HG02642 (cell line): ENCODE results near the gene MYOF.

Experiments
- ATAC-seq: cut with Tn5 transposase; IDR thresholded peaks from one replicate; pipeline ENCODE4 v1.9.1; 2021; ENCODE audit warnings: mild to moderate bottlenecking; ENCODE audit not compliant: unreplicated experiment, poor library complexity

The MYOF gene, protein sequence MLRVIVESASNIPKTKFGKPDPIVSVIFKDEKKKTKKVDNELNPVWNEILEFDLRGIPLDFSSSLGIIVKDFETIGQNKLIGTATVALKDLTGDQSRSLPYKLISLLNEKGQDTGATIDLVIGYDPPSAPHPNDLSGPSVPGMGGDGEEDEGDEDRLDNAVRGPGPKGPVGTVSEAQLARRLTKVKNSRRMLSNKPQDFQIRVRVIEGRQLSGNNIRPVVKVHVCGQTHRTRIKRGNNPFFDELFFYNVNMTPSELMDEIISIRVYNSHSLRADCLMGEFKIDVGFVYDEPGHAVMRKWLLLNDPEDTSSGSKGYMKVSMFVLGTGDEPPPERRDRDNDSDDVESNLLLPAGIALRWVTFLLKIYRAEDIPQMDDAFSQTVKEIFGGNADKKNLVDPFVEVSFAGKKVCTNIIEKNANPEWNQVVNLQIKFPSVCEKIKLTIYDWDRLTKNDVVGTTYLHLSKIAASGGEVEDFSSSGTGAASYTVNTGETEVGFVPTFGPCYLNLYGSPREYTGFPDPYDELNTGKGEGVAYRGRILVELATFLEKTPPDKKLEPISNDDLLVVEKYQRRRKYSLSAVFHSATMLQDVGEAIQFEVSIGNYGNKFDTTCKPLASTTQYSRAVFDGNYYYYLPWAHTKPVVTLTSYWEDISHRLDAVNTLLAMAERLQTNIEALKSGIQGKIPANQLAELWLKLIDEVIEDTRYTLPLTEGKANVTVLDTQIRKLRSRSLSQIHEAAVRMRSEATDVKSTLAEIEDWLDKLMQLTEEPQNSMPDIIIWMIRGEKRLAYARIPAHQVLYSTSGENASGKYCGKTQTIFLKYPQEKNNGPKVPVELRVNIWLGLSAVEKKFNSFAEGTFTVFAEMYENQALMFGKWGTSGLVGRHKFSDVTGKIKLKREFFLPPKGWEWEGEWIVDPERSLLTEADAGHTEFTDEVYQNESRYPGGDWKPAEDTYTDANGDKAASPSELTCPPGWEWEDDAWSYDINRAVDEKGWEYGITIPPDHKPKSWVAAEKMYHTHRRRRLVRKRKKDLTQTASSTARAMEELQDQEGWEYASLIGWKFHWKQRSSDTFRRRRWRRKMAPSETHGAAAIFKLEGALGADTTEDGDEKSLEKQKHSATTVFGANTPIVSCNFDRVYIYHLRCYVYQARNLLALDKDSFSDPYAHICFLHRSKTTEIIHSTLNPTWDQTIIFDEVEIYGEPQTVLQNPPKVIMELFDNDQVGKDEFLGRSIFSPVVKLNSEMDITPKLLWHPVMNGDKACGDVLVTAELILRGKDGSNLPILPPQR (N-terminal part only)

DNA sequence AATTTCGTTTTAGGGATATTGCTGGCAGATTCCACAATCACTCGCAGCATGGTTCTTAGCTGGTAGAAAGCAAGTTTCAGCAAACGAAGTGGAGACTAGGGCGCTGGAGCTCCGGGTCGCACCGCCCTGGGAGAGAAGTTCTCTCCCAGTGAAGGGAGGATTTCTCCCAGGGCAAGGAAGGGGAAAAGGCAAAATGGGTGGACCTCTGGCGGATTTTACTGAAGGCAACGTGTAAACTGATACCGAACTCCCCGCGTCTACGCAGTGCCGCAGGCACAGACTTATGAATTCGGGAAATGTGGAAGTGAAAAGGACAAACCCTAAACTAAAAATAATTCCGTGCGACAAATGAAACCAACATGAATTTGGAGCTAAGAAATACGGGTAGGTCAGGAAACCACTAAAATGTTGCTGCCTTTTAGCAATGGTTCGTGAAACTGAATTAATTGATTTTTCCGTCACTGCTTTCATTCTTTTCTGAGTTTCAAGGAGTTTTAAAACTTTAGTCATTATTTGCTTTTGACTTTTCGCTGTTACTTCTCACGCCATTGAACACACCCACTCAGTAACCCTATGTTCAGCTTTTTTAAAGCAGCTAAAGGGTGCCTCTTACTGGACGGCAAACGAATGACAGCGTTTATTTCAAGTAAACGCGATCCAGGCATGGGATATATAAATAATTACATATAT is at the start of gene MYOF:
TSS of gene MYOF (minus strand) at position 190 of the 690 bp plus-strand sequence. CDS start at position 50, 140 bp downstream.
- peak; percentile 63 for ATAC-seq

DNA sequence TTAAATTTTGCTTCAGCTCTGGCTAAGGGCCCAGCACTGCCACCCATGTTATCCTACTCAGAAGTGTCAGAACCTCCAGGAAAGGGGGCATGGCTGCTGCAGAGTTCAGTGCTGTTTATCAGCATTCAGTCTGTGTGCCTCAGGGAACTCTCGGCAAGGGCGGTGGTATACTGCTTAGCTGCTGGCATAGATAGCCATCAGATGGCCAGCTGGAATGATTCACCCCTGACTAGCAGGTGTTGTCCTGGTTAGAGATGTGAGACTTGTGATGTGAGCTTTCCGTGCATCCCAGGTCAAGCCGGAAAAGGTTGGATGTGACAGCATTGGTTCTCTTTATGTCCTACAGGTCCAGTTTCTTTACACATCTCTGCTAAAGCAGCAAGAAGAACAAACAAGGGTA is 36.4 kb upstream of the MYOF start:
- no peak for ATAC-seq

DNA sequence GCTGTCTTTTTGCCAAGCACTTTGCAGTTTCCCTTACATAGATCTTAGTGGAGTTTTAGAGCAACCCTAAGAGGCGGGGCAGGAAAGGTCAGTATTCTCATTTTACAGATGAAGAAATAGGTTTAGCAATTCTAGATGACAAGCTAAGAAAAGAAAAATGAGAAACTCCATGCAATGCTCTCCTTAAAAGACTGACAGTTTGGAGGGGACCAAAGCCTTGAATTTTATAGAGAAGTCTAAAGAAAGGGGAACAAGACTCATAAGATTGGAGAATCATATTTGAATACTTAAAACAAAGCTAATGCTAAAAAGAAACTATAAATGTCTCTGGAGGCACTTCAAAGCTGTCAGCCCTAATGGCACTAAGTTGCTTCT is 33.9 kb upstream of the MYOF start:
- ATAC-seq: no peak

DNA sequence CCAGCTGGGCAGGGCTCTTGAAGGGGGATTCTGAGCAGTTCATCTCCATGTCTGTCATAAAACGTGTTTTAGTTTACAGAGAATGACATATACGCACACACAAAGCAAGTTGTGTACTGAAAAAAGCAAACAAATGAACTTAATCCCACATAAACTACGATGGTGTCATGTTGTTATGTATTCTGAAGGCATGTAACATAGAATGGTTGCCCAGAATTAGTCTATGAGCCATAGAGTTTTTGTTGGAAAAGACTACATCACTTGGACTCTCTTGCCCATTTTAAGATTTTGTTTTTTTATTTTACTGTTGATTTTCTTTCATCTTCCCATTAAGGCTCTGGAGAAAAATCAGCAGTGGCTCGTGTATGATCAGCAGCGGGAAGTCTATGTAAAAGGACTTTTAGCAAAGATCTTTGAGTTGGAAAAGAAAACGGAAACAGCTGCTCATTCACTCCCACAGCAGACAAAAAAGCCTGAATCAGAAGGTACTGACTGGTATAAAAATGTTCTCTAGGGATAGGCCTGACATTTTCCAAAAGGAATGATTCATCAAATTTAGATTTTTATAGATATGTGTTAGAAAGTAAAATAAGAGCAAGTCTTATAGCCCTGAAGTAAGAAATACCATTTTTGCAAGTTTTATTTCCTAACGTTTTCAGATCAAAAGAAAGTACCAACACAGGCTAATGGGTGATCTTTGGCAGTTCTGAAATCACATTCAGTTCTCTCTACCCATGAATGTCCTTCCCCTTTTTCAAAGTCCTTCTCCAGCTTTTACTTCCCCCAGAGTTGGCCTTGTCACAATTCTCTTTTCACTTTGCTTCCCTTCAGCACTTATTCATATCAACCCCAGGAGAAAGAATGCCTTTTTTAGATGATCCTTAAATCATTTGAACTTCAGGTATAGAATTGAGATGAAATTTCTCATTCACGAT is 33.2 kb upstream of the MYOF start:
- no peak for ATAC-seq

DNA sequence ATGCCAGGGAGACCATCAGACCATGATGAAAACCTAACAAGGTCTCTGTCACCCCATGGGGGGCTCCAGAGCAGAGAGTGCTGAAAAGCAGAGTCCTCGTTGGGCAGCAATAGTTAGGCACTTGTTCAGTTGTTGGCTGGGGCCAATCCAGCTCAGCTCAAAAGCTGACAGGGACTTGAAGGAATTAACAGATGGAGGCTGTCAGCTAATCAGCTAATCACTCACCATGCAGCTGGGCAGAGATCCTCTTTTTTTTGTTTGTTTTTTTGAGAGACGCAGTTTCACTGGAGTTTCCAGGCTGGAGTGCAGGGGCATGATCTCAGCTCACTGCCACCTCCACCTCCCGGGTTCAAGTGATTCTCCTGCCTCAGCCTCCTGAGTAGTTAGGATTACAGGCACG is 32.4 kb upstream of the MYOF start:
- ATAC-seq: no peak

DNA sequence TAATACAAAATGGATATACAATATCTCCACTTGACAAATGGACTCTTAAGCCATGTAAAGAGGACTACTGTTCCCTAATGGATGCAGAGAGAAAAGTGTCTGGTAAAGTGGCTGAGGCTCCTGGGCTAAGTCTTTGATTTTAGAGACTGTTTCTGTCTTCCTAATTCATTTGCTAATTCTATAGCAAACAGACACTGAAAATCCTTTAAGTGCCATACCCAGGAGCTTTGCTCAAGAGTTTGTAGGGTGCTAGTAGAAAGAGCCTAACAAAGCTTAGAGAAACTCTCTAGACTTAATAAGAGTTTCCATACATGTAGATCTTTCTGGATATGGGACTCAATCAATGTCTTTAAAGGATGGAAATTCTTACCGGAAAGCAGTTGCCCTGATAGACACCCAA is 31.0 kb upstream of the MYOF start:
- ATAC-seq: no peak

DNA sequence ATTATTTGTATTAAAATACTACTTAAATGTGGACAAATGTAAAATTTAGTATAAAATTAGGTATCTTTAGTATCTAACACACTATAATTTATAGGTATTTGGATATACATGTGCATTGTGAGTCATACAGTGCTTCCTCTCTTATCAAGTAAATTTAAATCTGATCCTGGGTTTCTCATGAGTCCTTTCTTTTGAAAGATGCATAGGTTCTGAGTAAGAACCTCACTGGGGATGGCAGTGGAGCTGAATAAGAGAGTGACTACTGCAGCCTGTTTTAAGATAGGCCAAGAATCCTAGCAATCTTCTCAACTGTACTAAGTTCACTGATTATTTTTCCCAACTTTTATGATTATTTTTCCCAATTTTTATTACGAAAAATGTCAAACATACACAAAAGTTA is 30.4 kb upstream of the MYOF start:
- no peak for ATAC-seq

DNA sequence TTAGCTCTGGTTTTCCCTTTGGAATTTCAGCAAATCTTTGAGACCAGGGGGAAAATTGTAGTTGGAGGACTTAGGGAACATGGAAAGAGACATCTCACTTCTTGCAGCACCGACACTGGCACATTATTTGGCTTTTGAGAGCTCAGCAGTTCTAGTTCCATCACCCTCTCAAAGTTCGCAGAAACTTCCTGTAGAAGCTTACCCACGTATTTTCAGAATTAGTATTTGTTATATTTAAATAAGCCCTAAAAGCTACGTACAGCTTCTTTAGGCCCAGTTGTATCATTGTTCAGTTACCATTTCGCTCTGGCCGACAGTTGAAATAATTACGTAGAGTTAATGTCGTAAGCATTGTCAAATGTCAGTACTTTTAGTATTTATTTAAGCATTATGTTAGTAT is 27.7 kb upstream of the MYOF start:
- ATAC-seq: no peak

DNA sequence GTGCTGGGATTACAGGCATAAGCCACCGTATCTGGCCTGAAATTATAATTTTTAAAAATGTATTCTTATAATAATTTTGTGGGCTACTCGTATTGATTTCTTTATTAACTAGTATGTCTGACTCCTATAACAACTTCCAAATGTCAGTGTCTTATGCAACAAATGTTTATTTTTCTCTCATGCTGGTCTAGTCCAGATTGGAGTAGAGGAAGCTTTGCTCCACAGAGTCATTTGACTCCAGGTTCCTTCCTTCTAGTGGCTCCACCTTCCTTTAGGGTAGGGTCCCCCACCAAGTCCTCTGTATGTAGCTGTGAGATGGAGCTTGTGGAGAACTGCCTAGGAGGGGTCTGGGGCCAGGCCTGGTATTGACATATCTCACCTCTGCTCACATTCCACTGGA is 22.9 kb upstream of the MYOF start:
- no peak for ATAC-seq

DNA sequence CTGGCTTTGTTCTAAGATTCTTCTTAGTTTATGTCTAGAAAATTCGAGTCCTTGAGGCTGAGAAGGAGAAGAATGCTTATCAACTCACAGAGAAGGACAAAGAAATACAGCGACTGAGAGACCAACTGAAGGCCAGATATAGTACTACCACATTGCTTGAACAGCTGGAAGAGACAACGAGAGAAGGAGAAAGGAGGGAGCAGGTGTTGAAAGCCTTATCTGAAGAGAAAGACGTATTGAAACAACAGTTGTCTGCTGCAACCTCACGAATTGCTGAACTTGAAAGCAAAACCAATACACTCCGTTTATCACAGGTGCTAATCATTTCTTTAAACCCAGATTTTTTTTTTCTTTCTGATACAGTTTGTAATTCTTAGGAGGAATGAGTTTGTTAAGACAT is 20.9 kb upstream of the MYOF start:
- peak; percentile 72 for ATAC-seq

DNA sequence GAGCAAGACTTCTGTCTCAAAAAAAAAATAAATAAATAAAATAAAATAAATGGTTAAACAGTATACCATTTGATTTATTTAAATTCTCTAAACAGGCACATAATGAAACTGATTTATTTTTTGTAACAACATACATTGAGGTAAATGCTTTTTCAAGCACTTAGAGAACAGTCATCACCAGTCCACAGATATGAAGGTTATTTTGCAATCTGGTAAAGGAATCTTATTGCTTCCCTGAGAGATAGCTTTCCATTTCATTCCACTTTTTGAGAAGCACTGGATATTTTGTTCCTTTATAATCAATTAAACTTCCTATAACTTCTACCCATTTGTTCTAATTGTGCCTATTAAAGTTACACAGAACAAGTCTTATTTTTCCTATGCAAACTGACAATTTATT is 19.5 kb upstream of the MYOF start:
- no peak for ATAC-seq

DNA sequence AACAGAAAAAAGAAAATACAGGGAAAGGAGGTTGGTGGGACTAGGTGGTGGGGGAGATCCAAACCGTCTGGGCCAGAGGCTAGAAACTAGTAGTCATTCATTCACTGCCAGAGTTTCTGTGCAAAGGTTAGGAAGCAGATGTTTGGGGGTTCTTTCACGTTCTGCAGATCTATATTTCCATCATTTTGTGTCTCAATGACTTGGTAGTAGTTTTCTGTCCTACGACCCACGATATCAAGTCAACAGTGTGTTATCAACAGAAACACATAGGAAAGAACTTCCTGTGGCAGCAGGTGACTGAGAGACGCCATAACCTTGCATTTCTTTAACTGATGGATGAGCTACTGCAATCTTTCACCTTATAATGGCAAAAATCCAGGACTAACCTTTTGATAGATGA is 16.0 kb upstream of the MYOF start:
- ATAC-seq: no peak

DNA sequence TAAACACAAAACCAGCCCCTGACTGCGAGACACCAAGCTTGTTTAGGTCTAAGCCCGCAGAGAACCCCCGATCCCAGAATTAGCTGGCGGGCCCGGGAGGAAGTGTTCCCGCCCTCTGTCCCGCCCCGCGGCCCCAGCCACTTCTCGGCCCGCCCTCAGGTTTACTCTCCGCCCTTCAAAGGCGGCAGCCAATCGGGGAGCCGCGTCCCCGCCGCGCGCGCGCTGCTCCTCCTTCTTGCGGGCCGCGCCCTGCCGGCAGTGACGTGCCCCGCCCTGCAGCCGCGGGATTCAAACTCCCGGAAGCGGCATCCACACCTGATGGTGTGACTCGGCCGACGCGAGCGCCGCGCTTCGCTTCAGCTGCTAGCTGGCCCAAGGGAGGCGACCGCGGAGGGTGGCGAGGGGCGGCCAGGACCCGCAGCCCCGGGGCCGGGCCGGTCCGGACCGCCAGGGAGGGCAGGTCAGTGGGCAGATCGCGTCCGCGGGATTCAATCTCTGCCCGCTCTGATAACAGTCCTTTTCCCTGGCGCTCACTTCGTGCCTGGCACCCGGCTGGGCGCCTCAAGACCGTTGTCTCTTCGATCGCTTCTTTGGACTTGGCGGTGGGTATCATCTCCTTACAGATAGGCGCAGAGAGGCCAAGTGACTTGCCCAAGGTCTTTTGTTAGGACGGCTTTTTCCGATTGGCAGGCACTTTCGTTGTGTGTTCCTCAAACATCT is 14.3 kb upstream of the MYOF start, which contains the start of gene CEP55:
TSS of gene CEP55 (plus strand) at position 291 of the 720 bp plus-strand sequence. CDS start 3,440 bp downstream, outside the sequence.
- ATAC-seq: peak; percentile 99

DNA sequence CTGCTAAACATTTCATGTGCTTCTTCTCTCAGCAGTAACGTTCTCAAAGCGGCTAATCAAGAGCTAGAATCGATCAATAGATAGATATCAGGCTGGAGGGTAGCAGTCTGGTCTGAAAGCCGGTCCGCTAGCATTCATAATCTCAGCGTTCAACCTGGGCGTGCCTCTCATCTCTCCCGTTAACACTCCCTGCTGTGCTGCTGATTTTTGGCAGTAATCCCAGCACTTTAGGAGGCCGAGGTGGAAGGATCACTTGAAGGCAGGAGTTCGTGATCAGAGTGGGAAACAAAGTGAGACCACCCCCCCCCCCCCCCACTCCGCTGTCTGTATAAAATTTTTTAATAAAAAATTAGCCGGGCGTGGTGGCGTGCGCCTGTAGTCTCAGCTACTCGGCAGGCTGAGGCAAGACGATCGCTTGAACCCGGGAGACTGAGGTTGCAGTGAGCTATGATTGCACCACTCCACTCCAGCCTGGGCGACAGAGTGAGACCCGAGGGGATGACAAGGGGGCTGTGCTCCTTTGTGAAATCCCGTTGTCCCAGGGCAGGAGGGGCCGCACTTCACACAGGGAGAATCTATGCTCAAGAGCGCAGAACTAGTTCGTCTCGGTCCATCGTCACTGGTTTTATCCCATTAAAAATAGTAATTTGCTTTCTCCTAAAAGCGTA is 13.7 kb upstream of the MYOF start:
- ATAC-seq: peak; percentile 37

DNA sequence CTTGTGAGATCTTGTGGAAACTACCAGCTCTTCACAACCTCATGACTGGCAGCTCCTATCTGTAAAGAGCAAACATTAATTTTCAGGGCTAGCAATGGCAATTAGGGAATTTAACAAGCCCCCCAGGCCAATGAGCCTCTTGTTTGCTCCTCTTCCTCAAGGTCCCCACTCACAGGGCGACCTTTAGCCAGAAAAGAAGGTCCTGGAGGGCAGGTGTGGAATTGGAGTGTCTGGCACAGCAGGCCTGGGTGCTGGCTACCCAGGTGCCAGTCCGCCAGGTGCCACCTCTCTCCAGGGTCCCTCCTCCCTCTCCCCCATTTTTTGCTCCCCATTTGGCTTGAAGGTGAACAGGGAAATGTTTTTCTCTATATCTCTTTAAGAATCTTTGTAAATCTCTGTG is 12.4 kb upstream of the MYOF start:
- ATAC-seq: no peak

DNA sequence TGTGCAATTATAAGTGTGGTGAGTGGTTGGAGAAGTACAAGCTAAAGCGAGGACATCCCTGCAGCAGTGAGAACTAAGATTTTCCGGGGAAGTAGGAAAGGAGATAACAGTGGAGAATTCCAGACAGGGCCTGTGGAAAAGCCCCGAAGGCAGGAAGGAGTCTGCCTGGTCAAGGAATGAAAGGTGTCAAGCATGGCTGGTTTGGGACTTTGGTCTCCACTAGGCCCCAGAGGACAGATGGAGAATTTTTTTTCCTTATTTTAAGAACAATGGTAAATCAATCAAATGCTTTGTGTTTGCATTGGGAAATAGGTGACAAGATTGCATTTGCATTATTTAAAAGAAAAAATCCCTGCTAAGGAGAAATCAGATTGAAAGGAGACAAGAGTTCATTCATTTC is 11.0 kb upstream of the MYOF start:
- no peak for ATAC-seq

DNA sequence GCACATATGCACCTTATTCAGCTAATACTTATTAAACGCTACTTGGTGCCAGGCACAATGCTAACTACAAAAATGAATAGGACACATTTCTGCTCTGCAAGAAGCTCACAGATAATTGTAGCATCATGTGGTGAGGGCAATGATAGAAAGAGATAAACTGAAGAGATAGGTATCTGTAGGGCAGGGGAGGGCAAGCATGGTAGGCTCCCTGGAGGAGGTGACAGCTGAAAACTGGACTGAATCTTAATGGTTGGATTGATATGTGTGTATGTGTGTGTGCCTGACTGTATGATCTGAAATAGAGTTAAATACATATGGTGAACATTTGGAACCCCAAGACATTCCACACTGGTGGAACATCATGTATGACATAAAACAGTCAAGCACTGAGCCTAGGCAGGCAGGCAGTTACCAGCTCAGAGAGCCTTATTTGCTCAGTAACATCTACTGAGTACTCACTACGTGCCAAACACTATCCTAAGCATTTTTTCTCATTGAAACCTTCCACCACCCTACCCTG is 9.5 kb upstream of the MYOF start:
- no peak for ATAC-seq
